ENCODE data around the gene TOP2A.

TOP2A gene

GRCh38 chr17:40417609-40418427 lies at the start of gene TOP2A:
Gene TOP2A, minus strand, starts transcription at chr17:40417896. Its CDS starts 105 bp downstream, at chr17:40417791.
- peak; percentile 100 for DNase-seq (ENCODE audit: low spot score)

GRCh38 chr17:40467281-40467867 lies 49.7 kb upstream of the TOP2A start:
- no peak for DNase-seq (ENCODE audit: low spot score)

- no peak for DNase-seq (ENCODE audit: low spot score)
Measured at GRCh38 chr17:40466298-40466971, 48.7 kb upstream of the TOP2A start.

- no peak for DNase-seq (ENCODE audit: low spot score)
Measured at GRCh38 chr17:40464392-40464855, 46.7 kb upstream of the TOP2A start.

- DNase-seq (ENCODE audit: low spot score): no peak
Measured at GRCh38 chr17:40463122-40463550, 45.4 kb upstream of the TOP2A start.

- no peak for DNase-seq (ENCODE audit: low spot score)
Measured at GRCh38 chr17:40462343-40463121, 44.8 kb upstream of the TOP2A start.

- DNase-seq (ENCODE audit: low spot score): no peak
Measured at GRCh38 chr17:40461732-40462342, 44.1 kb upstream of the TOP2A start.

- DNase-seq (ENCODE audit: low spot score): no peak
Measured at GRCh38 chr17:40460968-40461731, 43.5 kb upstream of the TOP2A start.

- DNase-seq (ENCODE audit: low spot score): no peak
Measured at GRCh38 chr17:40460604-40460967, 42.9 kb upstream of the TOP2A start.

GRCh38 chr17:40459636-40460603 lies 42.2 kb upstream of the TOP2A start:
- DNase-seq (ENCODE audit: low spot score): no peak

GRCh38 chr17:40458851-40459482 lies 41.3 kb upstream of the TOP2A start:
- DNase-seq (ENCODE audit: low spot score): no peak

GRCh38 chr17:40457964-40458791 lies 40.5 kb upstream of the TOP2A start:
- no peak for DNase-seq (ENCODE audit: low spot score)

- no peak for DNase-seq (ENCODE audit: low spot score)
Measured at GRCh38 chr17:40457369-40457768, 39.7 kb upstream of the TOP2A start.

- no peak for DNase-seq (ENCODE audit: low spot score)
Measured at GRCh38 chr17:40456396-40456951, 38.8 kb upstream of the TOP2A start.

- DNase-seq (ENCODE audit: low spot score): no peak
Measured at GRCh38 chr17:40454613-40454995, 36.9 kb upstream of the TOP2A start.

GRCh38 chr17:40453881-40454612 lies 36.4 kb upstream of the TOP2A start:
- DNase-seq (ENCODE audit: low spot score): no peak

- no peak for DNase-seq (ENCODE audit: low spot score)
Measured at GRCh38 chr17:40452921-40453378, 35.3 kb upstream of the TOP2A start.
